ENCODE results near the gene NLGN3. TPM values are rescaled to one million over a fixed set of nuclear protein-coding genes. Genes with fewer than 3 reads are reported as not detected.

The NLGN3 gene
- total RNA-seq, 2 experiments from 2014 or later, result 0.57 to 1.3 TPM

GRCh38 chrX:71174795-71175194 lies 30.2 kb downstream of the NLGN3 start:
- intact Hi-C loops (cut with micrococcal nuclease; ENCODE audit: unreplicated experiment), result loop anchor here (10.0 kb wide), 1 partner anchor 180 kb away; no protein-coding TSS in a partner anchor
- H3K79me2 ChIP-seq (ENCODE audit: insufficient read depth, low read depth, low read length), result no peaks in the 10 kb centered on the region
- H3K4me3 ChIP-seq (ENCODE audit: low read depth, low read length, poor library complexity, severe bottlenecking), result no peak overlapping the region
- H3K9me3 ChIP-seq (ENCODE audit: low read length), result no peaks in the 10 kb centered on the region
- peaks cover 46% of the 10 kb centered on the region for H3K36me3 ChIP-seq (ENCODE audit: insufficient read depth, low read length)
- DNase-seq (ENCODE audit: low spot score), result no peak
- ChIA-PET CTCF (ENCODE audit: unreplicated experiment) (no interaction called here), POLR2A (no interaction called here)
- no TSS peak for BruUV-seq (replicated peaks)
- no peak overlapping the region for H2AFZ ChIP-seq (ENCODE audit: low read length)
- no peak overlapping the region for H3K27ac ChIP-seq (ENCODE audit: low read depth, low read length, poor library complexity, severe bottlenecking)
- H4K20me1 ChIP-seq (ENCODE audit: insufficient read depth, low read length), result no peaks in the 10 kb centered on the region
- peaks cover 6% of the 10 kb centered on the region for H3K4me1 ChIP-seq (ENCODE audit: insufficient read depth, low read length, poor library complexity, severe bottlenecking)
- TF ChIP-seq EZH2phosphoT487 (IDR thresholded peaks at IDR 0.05; ENCODE audit: borderline replicate concordance, low read depth, low read length), result no peak
- TF ChIP-seq, protein P1, sequence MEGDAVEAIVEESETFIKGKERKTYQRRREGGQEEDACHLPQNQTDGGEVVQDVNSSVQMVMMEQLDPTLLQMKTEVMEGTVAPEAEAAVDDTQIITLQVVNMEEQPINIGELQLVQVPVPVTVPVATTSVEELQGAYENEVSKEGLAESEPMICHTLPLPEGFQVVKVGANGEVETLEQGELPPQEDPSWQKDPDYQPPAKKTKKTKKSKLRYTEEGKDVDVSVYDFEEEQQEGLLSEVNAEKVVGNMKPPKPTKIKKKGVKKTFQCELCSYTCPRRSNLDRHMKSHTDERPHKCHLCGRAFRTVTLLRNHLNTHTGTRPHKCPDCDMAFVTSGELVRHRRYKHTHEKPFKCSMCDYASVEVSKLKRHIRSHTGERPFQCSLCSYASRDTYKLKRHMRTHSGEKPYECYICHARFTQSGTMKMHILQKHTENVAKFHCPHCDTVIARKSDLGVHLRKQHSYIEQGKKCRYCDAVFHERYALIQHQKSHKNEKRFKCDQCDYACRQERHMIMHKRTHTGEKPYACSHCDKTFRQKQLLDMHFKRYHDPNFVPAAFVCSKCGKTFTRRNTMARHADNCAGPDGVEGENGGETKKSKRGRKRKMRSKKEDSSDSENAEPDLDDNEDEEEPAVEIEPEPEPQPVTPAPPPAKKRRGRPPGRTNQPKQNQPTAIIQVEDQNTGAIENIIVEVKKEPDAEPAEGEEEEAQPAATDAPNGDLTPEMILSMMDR (conservative IDR thresholded peaks at IDR 0.05; ENCODE audit: low read length), result no peak
- H3K4me2 ChIP-seq (ENCODE audit: low read length), result no peak overlapping the region
- H3K9me2 ChIP-seq (ENCODE audit: insufficient read depth, low read length), result no peaks in the 10 kb centered on the region

- Histone ChIP-seq H3K4me2 (ENCODE audit: low read length) (no peak overlapping the region), H3K27ac (ENCODE audit: low read depth, low read length, poor library complexity, severe bottlenecking) (no peak overlapping the region), H3K36me3 (ENCODE audit: insufficient read depth, low read length) (peaks cover 53% of the 10 kb centered on the region), H3K79me2 (ENCODE audit: insufficient read depth, low read depth, low read length) (no peaks in the 10 kb centered on the region), H3K9me2 (ENCODE audit: insufficient read depth, low read length) (no peaks in the 10 kb centered on the region), H3K9me3 (ENCODE audit: low read length) (no peaks in the 10 kb centered on the region), H3K4me3 (ENCODE audit: low read depth, low read length, poor library complexity, severe bottlenecking) (no peak overlapping the region), H2AFZ (ENCODE audit: low read length) (no peak overlapping the region), H4K20me1 (ENCODE audit: insufficient read depth, low read length) (no peaks in the 10 kb centered on the region), H3K4me1 (ENCODE audit: insufficient read depth, low read length, poor library complexity, severe bottlenecking) (peaks cover 6% of the 10 kb centered on the region)
- ChIA-PET POLR2A (interaction anchor here (0.7 kb wide), 1 partner anchor 107 kb away, joined by 3 read pairs; no protein-coding TSS in a partner anchor), CTCF (ENCODE audit: unreplicated experiment) (no interaction called here)
- BruUV-seq (replicated peaks), result no TSS peak
- TF ChIP-seq EZH2phosphoT487 (IDR thresholded peaks at IDR 0.05; ENCODE audit: borderline replicate concordance, low read depth, low read length), result no peak
- TF ChIP-seq, protein P1 (conservative IDR thresholded peaks at IDR 0.05; ENCODE audit: low read length), result no peak
- no peak for DNase-seq (ENCODE audit: low spot score)
- intact Hi-C loops (cut with micrococcal nuclease; ENCODE audit: unreplicated experiment), result loop anchor here (10.0 kb wide), 1 partner anchor 181 kb away; no protein-coding TSS in a partner anchor
Measured at GRCh38 chrX:71175531-71175930, 30.9 kb downstream of the NLGN3 start.

DNA sequence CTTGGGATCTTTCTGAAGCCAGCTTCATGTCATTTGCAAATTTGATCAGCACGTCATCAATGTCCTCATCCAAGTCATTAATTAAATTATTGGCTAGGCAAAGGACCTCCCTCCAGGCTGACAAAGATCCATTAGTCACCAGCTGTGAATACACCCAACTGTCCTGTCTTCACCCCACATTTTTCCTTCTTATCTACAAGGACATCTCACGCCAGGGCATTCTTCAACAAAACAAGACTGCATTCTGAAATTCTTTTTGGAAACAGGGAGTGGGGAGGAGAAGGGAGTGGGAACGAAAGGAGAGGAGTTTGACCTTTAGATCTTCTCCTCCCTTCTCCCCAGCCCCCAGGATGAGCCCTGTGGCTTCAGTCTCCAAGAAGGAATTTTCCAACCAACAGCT lies 32.7 kb downstream of the NLGN3 start:
- peaks cover 54% of the 10 kb centered on the region for H3K36me3 ChIP-seq (ENCODE audit: insufficient read depth, low read length)
- no peaks in the 10 kb centered on the region for H3K79me2 ChIP-seq (ENCODE audit: insufficient read depth, low read depth, low read length)
- H3K4me1 ChIP-seq (ENCODE audit: insufficient read depth, low read length, poor library complexity, severe bottlenecking), result peaks cover 19% of the 10 kb centered on the region
- H3K9me3 ChIP-seq (ENCODE audit: low read length), result no peaks in the 10 kb centered on the region
- no peaks in the 10 kb centered on the region for H4K20me1 ChIP-seq (ENCODE audit: insufficient read depth, low read length)
- POLR2A ChIA-PET, result no interaction called here
- intact Hi-C loops (cut with micrococcal nuclease; ENCODE audit: unreplicated experiment), result loop anchor here (10.0 kb wide), 1 partner anchor 183 kb away; no protein-coding TSS in a partner anchor
- no peaks in the 10 kb centered on the region for H3K9me2 ChIP-seq (ENCODE audit: insufficient read depth, low read length)
- DNase-seq (ENCODE audit: low spot score), result no peak
- no peak overlapping the region for H3K4me2 ChIP-seq (ENCODE audit: low read length)
- no peak overlapping the region for H2AFZ ChIP-seq (ENCODE audit: low read length)
- no TSS peak for BruUV-seq (replicated peaks)
- TF ChIP-seq, protein P1 (conservative IDR thresholded peaks at IDR 0.05; ENCODE audit: low read length), result no peak
- no peak for TF ChIP-seq EZH2phosphoT487 (IDR thresholded peaks at IDR 0.05; ENCODE audit: borderline replicate concordance, low read depth, low read length)
- CTCF ChIA-PET (ENCODE audit: unreplicated experiment), result no interaction called here
- no peak overlapping the region for H3K27ac ChIP-seq (ENCODE audit: low read depth, low read length, poor library complexity, severe bottlenecking)
- no peak overlapping the region for H3K4me3 ChIP-seq (ENCODE audit: low read depth, low read length, poor library complexity, severe bottlenecking)
